Hippocampal formation (tissue), 2 donors: ENCODE data around the gene ELFN2.

Experiments
- DNase-seq, 2 donors: peaks; one replicate each; lab custom pipeline; 2025; lab: John Stamatoyannopoulos, UW

ELFN2 gene

GRCh38 chr22:37384691-37385090, 42.6 kb downstream of the ELFN2 start:
- DNase-seq, result no peak

GRCh38 chr22:37383341-37383740, 43.9 kb downstream of the ELFN2 start:
- no peak for DNase-seq

DNA sequence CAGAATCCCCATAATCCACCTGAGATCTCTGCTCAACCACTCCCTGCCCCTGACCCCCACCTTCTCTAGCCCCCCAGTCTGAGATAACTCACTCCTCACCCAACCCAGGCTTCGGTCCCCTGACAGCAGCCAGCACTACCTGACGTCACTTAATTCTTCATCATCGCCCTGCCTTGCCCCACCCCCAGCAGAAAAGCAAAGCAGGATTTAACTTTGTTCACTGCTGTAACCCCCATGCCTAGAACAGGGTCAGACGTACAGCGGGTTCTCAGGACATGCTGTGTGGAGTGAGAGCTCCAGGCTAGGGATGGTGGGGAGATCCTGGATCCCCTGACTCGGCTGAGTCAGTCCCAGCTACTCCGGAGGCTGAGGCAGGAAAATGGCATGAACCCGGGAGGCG, 45.8 kb downstream of the ELFN2 start:
- DNase-seq, result no peak

DNA sequence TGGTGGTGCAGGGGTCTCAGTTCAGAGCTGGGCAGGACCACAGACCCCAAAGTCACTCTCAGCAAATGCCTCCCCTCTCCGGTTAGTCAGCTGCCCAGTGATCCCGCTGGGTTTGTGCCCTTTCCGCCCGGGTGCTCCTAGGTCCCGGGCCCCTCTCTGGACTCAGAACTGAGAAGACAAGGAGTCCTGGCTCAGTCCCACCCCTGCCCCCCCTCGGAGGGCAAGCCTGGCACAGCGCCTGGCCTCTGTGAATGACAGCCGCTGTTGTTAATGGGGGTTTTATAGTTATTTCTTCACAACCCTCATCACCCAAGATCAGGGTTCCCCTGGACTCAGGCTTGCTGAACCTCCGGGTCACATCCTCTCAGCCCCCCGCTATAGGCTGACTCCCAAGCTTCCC, 47.6 kb downstream of the ELFN2 start:
- no peak for DNase-seq

- DNase-seq, result no peak
Observed at GRCh38 chr22:37379085-37379484, 48.2 kb downstream of the ELFN2 start.

DNA sequence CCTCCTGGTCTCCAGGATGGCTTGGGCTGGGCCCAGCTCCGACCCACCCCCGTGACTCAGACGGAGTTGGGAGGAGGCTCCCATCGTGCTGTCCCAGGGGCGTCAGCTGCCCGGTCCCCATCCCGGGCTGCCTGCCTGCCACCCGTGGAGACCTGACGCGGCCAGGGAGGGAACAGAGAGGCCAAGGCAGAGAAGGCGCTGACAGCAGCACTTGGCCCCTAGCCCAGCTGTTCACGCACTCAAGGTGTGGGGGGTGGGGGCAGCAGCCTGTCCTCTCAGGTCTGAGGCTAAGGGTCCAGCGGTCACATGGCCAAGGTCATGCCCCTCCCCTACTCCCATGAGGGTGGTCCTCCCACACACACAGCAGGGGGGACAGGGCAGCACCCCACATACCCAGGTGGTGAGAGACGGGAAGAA, 48.6 kb downstream of the ELFN2 start:
- DNase-seq, result no peak

GRCh38 chr22:37377927-37378326, 49.4 kb downstream of the ELFN2 start:
- no peak for DNase-seq

GRCh38 chr22:37377138-37377537, 50.1 kb downstream of the ELFN2 start:
- no peak for DNase-seq

- no peak for DNase-seq
Observed at GRCh38 chr22:37376643-37377042, 50.6 kb downstream of the ELFN2 start.

DNA sequence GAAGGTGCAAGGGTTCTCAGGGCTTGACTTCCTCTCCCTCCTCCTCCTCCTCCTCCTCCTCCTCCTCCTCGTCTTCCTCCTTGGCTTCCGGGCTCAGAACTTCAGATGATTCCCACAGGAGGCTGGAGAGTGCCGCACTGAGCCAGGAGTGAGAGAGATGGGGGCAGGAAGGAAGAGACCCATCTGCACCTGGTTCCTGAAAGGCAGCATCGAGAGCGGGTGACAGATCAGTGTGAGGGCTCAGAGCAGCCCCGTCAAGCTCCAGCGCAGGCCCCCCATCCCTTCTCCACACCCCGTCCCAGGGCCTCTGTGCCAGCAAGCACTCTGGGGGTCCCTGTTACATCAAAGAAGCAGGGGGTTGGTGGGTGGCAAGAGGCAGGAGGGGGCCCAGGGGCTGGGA, 51.5 kb downstream of the ELFN2 start:
- DNase-seq, result no peak

GRCh38 chr22:37374571-37374970, 52.7 kb downstream of the ELFN2 start:
- DNase-seq, result no peak

DNA sequence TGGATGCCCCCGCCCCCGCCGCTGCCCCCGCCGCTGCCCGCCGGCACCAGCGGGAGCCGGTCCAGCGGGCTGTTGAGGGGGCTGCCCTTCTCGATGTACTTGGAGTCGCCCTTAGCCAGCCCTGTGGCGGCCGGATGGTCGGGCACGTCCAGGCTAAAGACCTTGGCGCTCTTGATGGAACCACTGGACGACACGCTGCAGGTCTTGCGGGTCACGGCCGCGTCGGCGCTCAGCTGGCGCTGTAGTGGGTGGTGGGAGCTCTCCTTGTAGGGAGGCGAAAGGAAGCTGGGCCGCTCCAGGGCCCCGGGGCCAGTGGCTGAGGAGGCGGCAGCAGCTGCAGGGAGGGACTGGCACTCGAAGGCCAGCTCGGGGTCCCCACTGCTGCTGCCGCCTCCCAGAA, 53.8 kb downstream of the ELFN2 start:
- DNase-seq, result no peak

DNA sequence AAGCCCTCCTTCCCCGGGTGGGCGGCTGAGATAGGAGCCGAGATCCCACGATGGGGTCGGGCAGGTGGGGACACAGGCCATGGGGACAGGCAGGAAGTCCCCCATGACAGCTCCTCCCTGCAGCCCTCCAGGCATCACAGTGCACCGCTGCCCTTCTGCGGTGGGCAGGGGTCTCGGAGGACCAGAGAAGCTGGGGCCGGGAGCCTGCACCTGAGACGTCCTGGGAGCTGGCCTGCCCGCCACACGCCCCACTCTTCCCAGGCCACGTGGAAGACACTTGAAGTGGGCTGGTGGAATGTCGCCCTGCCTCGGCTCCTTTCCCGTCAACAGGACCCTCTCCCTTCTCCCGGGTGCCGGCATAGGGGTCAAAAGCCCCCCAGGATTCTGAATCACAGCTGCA, 55.4 kb downstream of the ELFN2 start:
- DNase-seq, result no peak

GRCh38 chr22:37371491-37371890, 55.8 kb downstream of the ELFN2 start:
- no peak for DNase-seq

GRCh38 chr22:37370306-37370979, 56.8 kb downstream of the ELFN2 start:
- DNase-seq, result no peak

GRCh38 chr22:37369483-37369882, 57.8 kb downstream of the ELFN2 start:
- DNase-seq, result no peak

GRCh38 chr22:37368058-37368457, 59.2 kb downstream of the ELFN2 start:
- no peak for DNase-seq

- no peak for DNase-seq
Observed at GRCh38 chr22:37366601-37367000, 60.7 kb downstream of the ELFN2 start.

DNA sequence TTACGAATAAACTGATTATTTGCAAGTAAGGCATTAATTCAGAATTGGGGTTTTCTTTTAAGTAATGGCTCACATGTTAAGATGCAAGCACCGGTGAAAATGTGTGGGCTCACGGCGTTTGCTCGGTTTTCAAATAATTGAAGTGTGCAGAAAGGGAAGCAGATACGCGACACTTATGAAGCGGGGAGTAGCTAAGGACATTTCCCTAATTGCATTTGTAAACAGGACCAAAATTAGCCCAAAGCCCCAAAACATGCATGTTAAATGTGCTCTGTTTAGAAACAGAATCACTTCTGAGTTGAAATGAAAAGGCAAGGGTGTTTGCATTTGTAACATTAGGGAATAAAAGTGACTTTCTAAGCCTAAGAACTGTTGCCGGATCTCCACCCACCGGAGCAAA, 61.3 kb downstream of the ELFN2 start:
- no peak for DNase-seq

GRCh38 chr22:37363261-37363992, 63.9 kb downstream of the ELFN2 start:
- no peak for DNase-seq

GRCh38 chr22:37362621-37363020, 64.7 kb downstream of the ELFN2 start:
- DNase-seq, result no peak

DNA sequence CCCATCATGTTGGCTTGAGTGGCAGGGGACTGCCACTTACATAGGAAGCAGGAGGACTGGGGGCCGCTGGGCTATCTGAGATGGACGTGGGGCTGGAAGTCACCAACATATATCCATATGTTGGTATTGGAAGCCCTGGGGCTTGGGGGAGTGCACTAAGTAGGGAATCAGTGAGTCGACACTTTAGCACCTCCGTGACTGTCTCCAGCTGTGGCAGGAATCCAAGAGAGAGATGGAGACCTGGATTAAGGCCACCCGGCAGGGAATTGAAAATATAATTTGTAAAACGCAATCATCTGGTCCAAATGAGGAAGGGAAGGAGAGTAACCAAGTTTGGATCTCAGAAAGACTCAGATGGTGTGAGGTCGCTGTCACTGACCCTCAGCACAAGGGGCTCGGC, 68.4 kb downstream of the ELFN2 start:
- no peak for DNase-seq

GRCh38 chr22:37358386-37358785, 68.9 kb downstream of the ELFN2 start:
- DNase-seq, result no peak
